Neural cell (in vitro differentiated cells): ENCODE results near the gene FNDC10.

Experiments used
- CTCF ChIP-seq: fragments of 450-650 bp; IDR thresholded peaks from 2 replicates; pipeline ENCODE4 v1.5.1; 2014; ENCODE audit warnings: antibody characterized with exemption, mild to moderate bottlenecking, moderate library complexity; ENCODE audit not compliant: poor library complexity, severe bottlenecking
- EP300 ChIP-seq: fragments of 450-650 bp; conservative IDR thresholded peaks from 2 replicates; pipeline ENCODE4 v1.6.1; 2014; ENCODE audit warnings: antibody characterized with exemption, mild to moderate bottlenecking, moderate library complexity; ENCODE audit not compliant: poor library complexity, severe bottlenecking
- EZH2 ChIP-seq: fragments of 200-600, 300-800 bp; shearing (Covaris generic), sonication (generic); IDR thresholded peaks from 2 replicates; pipeline ENCODE4 v1.6.1; 2014; ENCODE audit warnings: antibody characterized with exemption, low read length, borderline replicate concordance, mild to moderate bottlenecking; ENCODE audit not compliant: insufficient read depth, poor library complexity, severe bottlenecking
- REST ChIP-seq: IDR thresholded peaks from 2 replicates; pipeline ENCODE4 v1.6.1; 2012; ENCODE audit warnings: borderline replicate concordance
- TAF1 ChIP-seq: IDR thresholded peaks from 2 replicates; pipeline ENCODE4 v1.6.1; 2012; ENCODE audit warnings: low read depth

- TF ChIP-seq CTCF (no peak), REST (no peak), TAF1 (no peak), EP300 (no peak), EZH2 (no peak)
Measured at GRCh38 chr1:1627261-1627828, 27.4 kb upstream of the FNDC10 start.
